ENCODE measurements around the gene ERN1. TPM values are rescaled to one million over a fixed set of nuclear protein-coding genes. Genes with fewer than 3 reads are reported as not detected.

ERN1 gene
- polyA plus RNA-seq, 4 donors, result 2.2 to 11.3 (median 6.5) TPM

GRCh38 chr17:64115043-64115698 is 14.8 kb downstream of the ERN1 start:
- no peaks in the 10 kb centered on the region for H3K27me3 ChIP-seq (ENCODE audit: control insufficient read depth in 3 of 3, insufficient read depth in 3 of 3, low read length in 3 of 3)
- H3K27ac ChIP-seq (ENCODE audit: low read depth in 1 of 3, low read length in 2 of 3), result no peak overlapping the region
- 65 to 89% (median 82%) methylated on average over 8 of the region's 8 CpGs for WGBS, 3 donors

DNA sequence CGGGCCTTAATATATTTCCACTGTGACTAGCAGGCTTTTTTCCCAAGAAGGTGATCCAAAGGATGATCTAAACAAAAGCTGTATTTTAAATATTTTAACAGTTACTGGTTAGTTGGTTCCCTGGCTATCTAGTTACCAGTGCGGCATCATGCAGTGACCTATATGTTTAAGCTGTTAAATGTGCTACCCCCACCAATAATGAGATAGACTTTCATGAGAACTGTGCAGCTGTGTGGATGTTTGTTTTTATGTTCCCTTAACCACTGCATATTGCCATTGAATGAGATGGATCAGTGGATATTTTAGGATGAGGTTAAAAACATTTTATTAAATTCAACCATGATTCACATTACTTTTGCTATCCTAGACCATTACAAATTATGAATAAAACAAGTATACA is 16.9 kb downstream of the ERN1 start:
- no peak overlapping the region for H3K27ac ChIP-seq (ENCODE audit: low read depth in 1 of 3, low read length in 2 of 3)
- no peak for DNase-seq
- peaks cover 0 to 6% (median 2%) of the 10 kb centered on the region in 3 donors for H3K36me3 ChIP-seq (ENCODE audit: control insufficient read depth in 3 of 3, insufficient read depth in 2 of 3, low read depth in 1 of 3, low read length in 3 of 3)
- WGBS, 3 donors, result 90 to 94% (median 92%) methylated on average over 2 of the region's 2 CpGs
- no peak overlapping the region for H3K4me3 ChIP-seq (ENCODE audit: low read depth in 1 of 3, low read length in 3 of 3)
- FAIRE-seq, result no peak
- no peaks in the 10 kb centered on the region for H3K27me3 ChIP-seq (ENCODE audit: control insufficient read depth in 3 of 3, insufficient read depth in 3 of 3, low read length in 3 of 3)
- no peaks in the 10 kb centered on the region for H3K9me3 ChIP-seq (ENCODE audit: control insufficient read depth in 2 of 2, insufficient read depth in 1 of 2, low read depth in 1 of 2, low read length in 1 of 2)
- H3K4me1 ChIP-seq (ENCODE audit: control insufficient read depth in 3 of 3, insufficient read depth in 2 of 3, low read depth in 1 of 3, low read length in 2 of 3), result peaks cover 1 to 17% (median 2%) of the 10 kb centered on the region in 3 donors

More at GRCh38 chr17:64115043-64115698, 14.8 kb downstream of the ERN1 start:
- no peak overlapping the region for H3K4me3 ChIP-seq (ENCODE audit: low read depth in 1 of 3, low read length in 3 of 3)
- peak in 1 of 2 donors; percentile 60 for DNase-seq
- peaks cover 0 to 8% (median 2%) of the 10 kb centered on the region in 3 donors for H3K36me3 ChIP-seq (ENCODE audit: control insufficient read depth in 3 of 3, insufficient read depth in 2 of 3, low read depth in 1 of 3, low read length in 3 of 3)
- peaks cover 6 to 29% (median 11%) of the 10 kb centered on the region in 3 donors for H3K4me1 ChIP-seq (ENCODE audit: control insufficient read depth in 3 of 3, insufficient read depth in 2 of 3, low read depth in 1 of 3, low read length in 2 of 3)
- H3K9me3 ChIP-seq (ENCODE audit: control insufficient read depth in 2 of 2, insufficient read depth in 1 of 2, low read depth in 1 of 2, low read length in 1 of 2), result no peaks in the 10 kb centered on the region
- no peak for FAIRE-seq

GRCh38 chr17:64111831-64112230 is 18.1 kb downstream of the ERN1 start:
- no peak for FAIRE-seq
- WGBS, 3 donors, result 83 to 88% (median 88%) methylated on average over 4 of the region's 4 CpGs
- no peak for DNase-seq

GRCh38 chr17:64110379-64111152 is 19.4 kb downstream of the ERN1 start:
- FAIRE-seq (no peak), DNase-seq (no peak)
- no peak overlapping the region for H3K27ac ChIP-seq (ENCODE audit: low read depth in 1 of 3, low read length in 2 of 3)
- 77 to 80% (median 79%) methylated on average over 12 of the region's 12 CpGs for WGBS, 3 donors
- H3K4me1 ChIP-seq (ENCODE audit: control insufficient read depth in 3 of 3, insufficient read depth in 2 of 3, low read depth in 1 of 3, low read length in 2 of 3), result peaks cover 2 to 13% (median 7%) of the 10 kb centered on the region in 3 donors
- H3K4me3 ChIP-seq (ENCODE audit: low read depth in 1 of 3, low read length in 3 of 3), result no peak overlapping the region
- no peaks in the 10 kb centered on the region for H3K27me3 ChIP-seq (ENCODE audit: control insufficient read depth in 3 of 3, insufficient read depth in 3 of 3, low read length in 3 of 3)
- H3K9me3 ChIP-seq (ENCODE audit: control insufficient read depth in 2 of 2, insufficient read depth in 1 of 2, low read depth in 1 of 2, low read length in 1 of 2), result no peaks in the 10 kb centered on the region
- H3K36me3 ChIP-seq (ENCODE audit: control insufficient read depth in 3 of 3, insufficient read depth in 2 of 3, low read depth in 1 of 3, low read length in 3 of 3), result peaks cover 0 to 5% (median 2%) of the 10 kb centered on the region in 3 donors

More at GRCh38 chr17:64111831-64112230, 18.1 kb downstream of the ERN1 start:
- H3K36me3 ChIP-seq (ENCODE audit: control insufficient read depth in 3 of 3, insufficient read depth in 2 of 3, low read depth in 1 of 3, low read length in 3 of 3), result peaks cover 0 to 3% (median 2%) of the 10 kb centered on the region in 3 donors
- H3K4me1 ChIP-seq (ENCODE audit: control insufficient read depth in 3 of 3, insufficient read depth in 2 of 3, low read depth in 1 of 3, low read length in 2 of 3), result peaks cover 2 to 13% (median 2%) of the 10 kb centered on the region in 3 donors
- no peaks in the 10 kb centered on the region for H3K9me3 ChIP-seq (ENCODE audit: control insufficient read depth in 2 of 2, insufficient read depth in 1 of 2, low read depth in 1 of 2, low read length in 1 of 2)
- no peak overlapping the region for H3K27ac ChIP-seq (ENCODE audit: low read depth in 1 of 3, low read length in 2 of 3)
- no peaks in the 10 kb centered on the region for H3K27me3 ChIP-seq (ENCODE audit: control insufficient read depth in 3 of 3, insufficient read depth in 3 of 3, low read length in 3 of 3)
- H3K4me3 ChIP-seq (ENCODE audit: low read depth in 1 of 3, low read length in 3 of 3), result no peak overlapping the region

- DNase-seq, result no peak
- Histone ChIP-seq H3K4me3 (ENCODE audit: low read depth in 1 of 3, low read length in 3 of 3) (no peak overlapping the region), H3K27ac (ENCODE audit: low read depth in 1 of 3, low read length in 2 of 3) (no peak overlapping the region), H3K4me1 (ENCODE audit: control insufficient read depth in 3 of 3, insufficient read depth in 2 of 3, low read depth in 1 of 3, low read length in 2 of 3) (peaks cover 2 to 10% (median 7%) of the 10 kb centered on the region in 3 donors), H3K9me3 (ENCODE audit: control insufficient read depth in 2 of 2, insufficient read depth in 1 of 2, low read depth in 1 of 2, low read length in 1 of 2) (no peaks in the 10 kb centered on the region), H3K27me3 (ENCODE audit: control insufficient read depth in 3 of 3, insufficient read depth in 3 of 3, low read length in 3 of 3) (no peaks in the 10 kb centered on the region), H3K36me3 (ENCODE audit: control insufficient read depth in 3 of 3, insufficient read depth in 2 of 3, low read depth in 1 of 3, low read length in 3 of 3) (peaks cover 0 to 2% (median 2%) of the 10 kb centered on the region in 3 donors)
- no peak for FAIRE-seq
- WGBS, 3 donors, result 92 to 97% (median 93%) methylated on average over 5 of the region's 5 CpGs
Observed at GRCh38 chr17:64109400-64109799, 20.5 kb downstream of the ERN1 start.

DNA sequence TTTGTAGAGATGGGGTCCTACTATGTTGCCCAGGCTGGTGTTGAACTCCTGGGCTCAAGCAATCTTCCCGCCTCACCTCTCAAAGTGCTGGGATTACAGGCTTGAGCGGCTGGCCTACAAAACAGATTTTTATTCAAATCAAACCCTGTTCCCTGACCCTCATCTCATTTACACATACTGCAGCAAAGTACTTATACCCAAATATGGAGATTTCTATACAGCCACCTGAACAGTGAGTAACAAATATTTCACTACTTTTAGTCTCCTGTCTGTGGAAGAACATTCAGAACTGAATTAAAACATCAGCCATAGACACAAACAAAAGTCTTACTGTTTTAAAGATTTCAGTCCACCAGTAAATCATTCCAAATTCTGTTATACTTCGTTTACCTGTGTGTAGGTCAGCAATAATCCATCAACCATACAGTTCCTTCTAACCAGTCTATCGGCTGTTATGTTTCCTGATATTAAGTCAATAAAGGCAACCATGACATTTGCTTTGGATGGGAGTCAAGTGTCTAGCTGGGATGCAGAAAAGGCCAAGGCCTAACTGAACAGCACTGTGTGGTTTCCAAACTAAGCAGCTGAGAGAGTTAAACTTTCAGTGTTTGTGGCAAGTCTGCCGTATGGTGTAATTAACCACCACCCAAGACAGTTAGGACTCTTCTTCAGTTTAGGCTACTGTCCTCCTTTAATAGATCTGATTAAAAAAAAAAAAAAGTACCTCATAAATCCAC is 22.3 kb downstream of the ERN1 start:
- Histone ChIP-seq H3K36me3 (ENCODE audit: control insufficient read depth in 3 of 3, insufficient read depth in 2 of 3, low read depth in 1 of 3, low read length in 3 of 3) (peaks cover 0 to 5% (median 2%) of the 10 kb centered on the region in 3 donors), H3K9me3 (ENCODE audit: control insufficient read depth in 2 of 2, insufficient read depth in 1 of 2, low read depth in 1 of 2, low read length in 1 of 2) (no peaks in the 10 kb centered on the region), H3K27ac (ENCODE audit: low read depth in 1 of 3, low read length in 2 of 3) (peak overlapping the region in 1 of 3 donors; percentile 47), H3K27me3 (ENCODE audit: control insufficient read depth in 3 of 3, insufficient read depth in 3 of 3, low read length in 3 of 3) (no peaks in the 10 kb centered on the region), H3K4me1 (ENCODE audit: control insufficient read depth in 3 of 3, insufficient read depth in 2 of 3, low read depth in 1 of 3, low read length in 2 of 3) (peaks cover 4 to 10% (median 7%) of the 10 kb centered on the region in 3 donors), H3K4me3 (ENCODE audit: low read depth in 1 of 3, low read length in 3 of 3) (no peak overlapping the region)
- no peak for FAIRE-seq
- DNase-seq, result peak in 1 of 2 donors; percentile 45
- 42 to 60% (median 48%) methylated on average over 5 of the region's 5 CpGs for WGBS, 3 donors

DNA sequence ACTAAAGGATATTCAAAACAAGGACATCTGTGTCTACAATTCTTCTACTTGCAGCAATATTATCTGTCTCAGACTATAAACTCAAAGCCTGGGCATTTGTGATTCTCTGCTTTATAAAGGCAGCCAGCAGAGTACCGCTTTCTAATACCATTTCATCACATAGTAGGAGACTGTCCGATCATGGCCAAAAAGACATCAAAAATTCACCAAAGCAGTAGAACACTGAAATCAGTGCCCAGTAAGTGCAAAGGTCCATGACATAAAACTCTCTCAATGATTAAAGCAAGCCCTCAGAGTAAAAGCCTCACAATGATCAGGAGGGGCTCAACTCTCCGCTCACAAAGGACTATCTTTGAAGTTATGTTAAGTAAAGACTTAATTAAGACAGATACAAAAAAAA is 23.0 kb downstream of the ERN1 start:
- DNase-seq (no peak), FAIRE-seq (no peak)
- 79 to 85% (median 80%) methylated on average over 3 of the region's 3 CpGs for WGBS, 3 donors
- H3K4me3 ChIP-seq (ENCODE audit: low read depth in 1 of 3, low read length in 3 of 3), result no peak overlapping the region
- H3K9me3 ChIP-seq (ENCODE audit: control insufficient read depth in 2 of 2, insufficient read depth in 1 of 2, low read depth in 1 of 2, low read length in 1 of 2), result no peaks in the 10 kb centered on the region
- peaks cover 4 to 10% (median 7%) of the 10 kb centered on the region in 3 donors for H3K4me1 ChIP-seq (ENCODE audit: control insufficient read depth in 3 of 3, insufficient read depth in 2 of 3, low read depth in 1 of 3, low read length in 2 of 3)
- H3K36me3 ChIP-seq (ENCODE audit: control insufficient read depth in 3 of 3, insufficient read depth in 2 of 3, low read depth in 1 of 3, low read length in 3 of 3), result peaks cover 0 to 5% (median 2%) of the 10 kb centered on the region in 3 donors
- H3K27ac ChIP-seq (ENCODE audit: low read depth in 1 of 3, low read length in 2 of 3), result no peak overlapping the region
- no peaks in the 10 kb centered on the region for H3K27me3 ChIP-seq (ENCODE audit: control insufficient read depth in 3 of 3, insufficient read depth in 3 of 3, low read length in 3 of 3)
